GM21529 (cell line): ENCODE data around the gene UGCG.
"Not testable (repeated sequence)": the region's sequence is repeated elsewhere in the genome, so short reads cannot be mapped to it uniquely, and the experiment has no call there.

Experiments
- ATAC-seq: cut with Tn5 transposase; IDR thresholded peaks from one replicate; pipeline ENCODE4 v1.9.1; 2021; ENCODE audit not compliant: unreplicated experiment

Gene UGCG

DNA sequence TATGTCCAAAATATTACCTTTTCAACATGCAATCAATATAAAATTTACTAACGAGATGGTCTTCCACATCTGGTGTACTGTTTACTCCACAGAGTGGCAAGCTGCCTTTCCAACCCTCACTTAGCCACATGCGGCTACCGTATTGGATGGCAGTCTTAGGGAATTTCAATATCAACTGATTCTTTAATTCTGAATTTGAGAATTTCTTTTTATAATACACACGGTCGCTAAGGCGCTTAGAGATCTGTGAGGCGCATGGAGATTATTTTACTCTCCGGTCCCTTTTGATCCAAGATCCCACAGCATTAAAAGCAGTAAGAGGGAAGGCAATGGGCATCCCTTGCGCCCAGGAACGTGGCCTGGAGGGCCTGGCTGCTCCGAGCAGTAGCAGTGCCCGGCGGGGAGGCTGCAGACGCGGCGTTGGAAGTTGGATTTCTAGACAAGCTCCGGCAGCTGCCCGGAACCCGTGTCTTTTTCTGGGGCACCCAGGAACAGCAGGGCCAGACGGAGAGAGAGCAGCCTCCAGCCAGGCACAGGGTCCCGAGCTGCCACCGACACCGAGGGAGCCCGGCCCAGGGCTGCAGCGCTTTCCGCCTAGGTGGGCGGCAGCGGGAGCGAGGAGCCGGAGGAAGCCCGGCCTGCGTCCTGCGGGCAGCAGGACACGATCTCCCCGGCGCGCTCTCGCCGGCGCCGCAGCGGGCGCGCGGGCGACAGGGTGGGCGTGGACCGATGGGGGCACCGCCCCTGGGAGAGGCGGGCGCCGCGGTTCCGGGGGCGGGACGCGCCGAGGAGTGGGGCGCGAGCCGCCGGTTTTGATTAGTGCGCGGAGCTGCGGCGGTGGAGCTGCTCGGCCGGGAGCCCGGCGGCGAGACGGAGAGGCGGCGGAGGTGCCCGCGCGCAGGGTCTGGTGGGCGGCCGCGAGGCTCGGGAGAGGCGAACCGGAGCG lies at the start of gene UGCG:
UGCG (plus strand) TSS at position 819 of the 946 bp plus-strand sequence. CDS start 402 bp downstream, outside the sequence.
- ATAC-seq = peak; percentile 75

DNA sequence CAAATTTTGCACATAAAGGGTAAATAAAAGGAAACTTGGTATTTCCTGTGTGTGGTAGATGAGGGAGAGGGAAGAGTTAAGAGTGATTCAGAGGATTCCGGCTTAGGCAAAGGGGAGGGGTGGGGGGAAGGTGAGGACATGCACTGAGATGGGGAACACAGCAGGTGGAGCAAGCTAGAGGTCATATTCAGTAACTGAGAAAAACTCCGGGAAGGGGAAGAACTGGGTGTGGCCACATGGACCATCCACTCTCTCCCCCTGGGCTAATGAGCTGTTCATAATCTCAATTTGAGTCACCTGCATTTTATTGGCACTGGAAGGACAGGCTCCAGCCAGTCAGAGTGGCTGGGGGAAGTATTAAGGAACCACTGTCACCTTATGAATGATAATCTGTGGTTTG lies 45.1 kb upstream of the UGCG start:
- ATAC-seq = no peak

DNA sequence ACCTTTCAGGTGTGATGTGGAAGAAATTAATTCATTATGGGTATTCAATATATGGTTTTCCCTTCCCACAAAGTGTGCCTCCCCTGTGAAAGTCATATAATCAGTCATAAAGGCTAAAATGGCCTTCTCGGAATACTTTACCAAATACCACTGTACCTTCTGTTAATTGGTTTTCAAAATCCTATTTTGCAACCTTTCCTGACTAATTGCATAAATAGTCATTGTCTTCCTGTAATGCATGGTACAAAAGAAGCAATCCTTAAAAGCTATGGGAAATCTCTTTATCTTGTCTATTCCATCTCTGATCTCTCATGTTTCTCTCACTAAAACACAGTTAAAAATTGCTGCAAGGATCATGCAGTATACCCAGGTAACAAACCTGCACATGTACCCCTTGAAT lies 44.3 kb upstream of the UGCG start:
- ATAC-seq = no peak

DNA sequence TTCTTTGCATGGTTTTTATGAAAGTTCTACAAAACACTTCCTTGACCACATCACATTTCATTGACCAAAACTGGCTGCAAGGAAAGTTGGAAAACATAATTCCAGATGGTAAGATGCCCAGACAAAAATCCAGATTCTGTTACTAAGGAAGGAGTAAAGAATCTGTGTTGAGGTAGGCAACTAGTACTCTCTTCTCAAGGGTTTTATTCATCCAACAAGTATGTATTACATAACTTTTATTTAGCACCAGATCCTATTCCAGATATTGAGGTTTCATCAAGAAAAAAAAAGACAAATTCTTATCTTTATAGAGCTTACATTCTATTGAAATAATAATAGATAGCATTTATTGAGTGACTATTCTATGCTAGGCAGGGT lies 43.2 kb upstream of the UGCG start:
- ATAC-seq = no peak

DNA sequence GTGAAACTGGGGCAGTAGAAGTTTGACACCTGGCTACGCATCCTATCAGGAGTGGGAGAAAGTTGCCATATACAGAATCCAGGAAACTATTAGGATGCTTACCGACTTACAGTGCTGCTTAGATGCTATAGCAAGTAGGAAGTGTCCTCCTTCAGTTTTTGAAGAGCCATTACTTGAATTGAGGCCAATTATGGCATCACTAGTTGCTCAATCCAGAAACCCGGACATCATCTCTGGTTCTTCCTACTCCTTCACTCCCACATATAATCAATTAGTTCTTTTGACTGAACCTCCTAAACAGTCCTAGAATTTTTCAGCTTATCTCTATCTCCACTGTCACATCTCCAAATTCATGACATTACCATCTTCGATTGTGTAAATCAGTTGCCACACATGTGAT lies 41.8 kb upstream of the UGCG start:
- no peak for ATAC-seq

DNA sequence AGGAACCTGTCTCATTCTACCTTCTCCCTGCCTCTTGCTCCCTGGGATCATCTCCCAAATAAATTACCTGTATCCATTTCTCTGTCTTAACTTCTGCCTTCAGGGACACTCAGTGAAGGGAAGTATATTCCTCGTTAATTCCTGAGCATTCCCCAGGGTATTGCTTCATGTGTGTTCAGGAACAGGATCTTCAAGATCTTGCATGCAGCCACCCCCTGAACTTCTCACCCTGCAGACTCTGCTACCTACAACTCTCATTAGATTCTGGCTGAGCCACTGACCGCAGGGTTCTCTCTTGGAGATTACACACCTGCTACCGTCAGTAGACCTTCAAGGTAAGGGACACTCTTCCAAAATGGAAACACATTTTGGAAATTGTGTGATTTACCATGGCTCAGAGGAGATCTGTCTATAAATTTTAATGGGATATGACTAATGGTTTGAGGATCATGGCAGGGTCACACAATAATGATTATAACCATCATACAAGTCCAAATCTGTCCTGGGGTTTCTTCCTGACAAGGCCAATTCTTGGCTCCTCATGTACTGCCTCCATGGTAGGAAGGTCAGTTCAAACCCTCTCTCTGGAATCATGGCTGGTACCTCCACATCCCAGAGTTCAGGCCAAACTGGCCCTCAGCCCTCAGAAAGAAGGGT lies 38.9 kb upstream of the UGCG start:
- ATAC-seq = no peak

DNA sequence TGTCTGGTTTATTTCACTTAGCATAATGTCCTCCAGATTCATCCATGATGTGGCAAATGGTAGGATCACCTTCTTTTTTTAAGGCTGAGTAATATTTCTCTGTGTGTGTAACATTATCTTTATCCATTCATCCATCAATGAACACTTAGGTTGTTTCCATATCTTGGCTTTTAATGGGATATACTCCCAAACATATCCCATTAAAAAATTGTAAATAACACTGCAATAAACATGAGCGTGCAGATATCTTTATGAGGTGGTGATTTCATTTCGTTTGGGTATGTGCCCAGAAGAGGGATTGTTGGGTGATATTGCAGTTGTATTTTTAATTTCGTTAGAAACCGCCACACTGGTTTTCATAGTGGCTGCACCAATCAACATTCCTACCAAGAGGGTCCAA lies 36.2 kb upstream of the UGCG start:
- ATAC-seq = no peak

DNA sequence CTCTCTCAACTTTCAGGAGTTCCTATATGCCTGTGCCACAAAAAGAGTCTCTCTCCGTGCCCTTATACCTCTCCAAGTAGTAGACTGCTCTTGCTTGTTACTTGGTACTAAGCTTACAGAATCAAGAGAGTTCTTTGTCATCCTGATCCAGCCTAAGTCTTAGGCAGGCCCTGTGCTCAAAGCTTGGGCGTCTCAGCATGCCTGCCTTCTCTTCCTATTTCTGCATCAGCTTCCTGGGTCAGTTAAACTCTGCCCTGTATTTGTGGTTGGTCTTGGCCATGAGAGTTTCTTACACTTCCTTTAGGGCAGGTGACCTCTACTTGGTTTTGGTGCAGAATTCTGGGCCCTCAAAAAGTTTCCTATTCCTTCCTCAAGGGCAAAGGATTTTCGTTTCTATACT lies 33.0 kb upstream of the UGCG start:
- no peak for ATAC-seq

DNA sequence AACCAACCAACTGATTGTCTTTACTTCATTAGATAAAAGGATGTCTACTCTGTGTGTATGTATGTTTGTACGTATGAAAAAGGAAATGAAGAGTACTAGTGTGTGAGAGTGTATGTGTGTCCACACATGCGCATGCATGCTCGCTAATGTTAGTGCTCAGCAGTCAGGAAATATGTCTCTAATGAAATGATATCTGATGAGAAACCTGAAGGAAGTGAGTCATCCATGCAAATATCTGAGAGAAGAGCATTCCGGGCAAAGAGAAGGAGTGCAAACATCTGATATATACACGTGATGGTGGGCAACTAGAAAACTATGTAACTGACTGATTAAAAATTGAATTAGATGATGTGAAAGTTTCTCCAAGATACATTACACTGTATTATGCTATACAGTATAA lies 29.6 kb upstream of the UGCG start:
- ATAC-seq = no peak

DNA sequence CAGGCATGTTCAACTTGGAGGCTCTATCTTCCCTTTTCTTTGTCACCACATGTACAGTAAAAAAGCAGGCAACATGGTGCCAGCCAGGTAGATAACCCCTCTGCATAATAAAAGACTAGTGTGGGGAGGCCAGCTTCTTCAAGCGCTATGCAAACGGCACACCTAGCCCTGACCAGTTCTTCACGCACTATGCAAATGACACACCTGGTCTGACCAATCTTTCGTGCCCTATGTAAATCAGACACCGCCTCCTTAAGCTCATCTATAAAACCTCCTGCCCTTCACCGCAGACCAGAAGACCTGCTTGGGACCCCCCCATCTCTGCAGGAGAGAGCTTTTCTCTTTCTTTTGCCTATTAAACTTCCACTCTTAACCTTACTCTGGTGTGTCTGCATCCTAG lies 28.1 kb upstream of the UGCG start:
- ATAC-seq = no peak

DNA sequence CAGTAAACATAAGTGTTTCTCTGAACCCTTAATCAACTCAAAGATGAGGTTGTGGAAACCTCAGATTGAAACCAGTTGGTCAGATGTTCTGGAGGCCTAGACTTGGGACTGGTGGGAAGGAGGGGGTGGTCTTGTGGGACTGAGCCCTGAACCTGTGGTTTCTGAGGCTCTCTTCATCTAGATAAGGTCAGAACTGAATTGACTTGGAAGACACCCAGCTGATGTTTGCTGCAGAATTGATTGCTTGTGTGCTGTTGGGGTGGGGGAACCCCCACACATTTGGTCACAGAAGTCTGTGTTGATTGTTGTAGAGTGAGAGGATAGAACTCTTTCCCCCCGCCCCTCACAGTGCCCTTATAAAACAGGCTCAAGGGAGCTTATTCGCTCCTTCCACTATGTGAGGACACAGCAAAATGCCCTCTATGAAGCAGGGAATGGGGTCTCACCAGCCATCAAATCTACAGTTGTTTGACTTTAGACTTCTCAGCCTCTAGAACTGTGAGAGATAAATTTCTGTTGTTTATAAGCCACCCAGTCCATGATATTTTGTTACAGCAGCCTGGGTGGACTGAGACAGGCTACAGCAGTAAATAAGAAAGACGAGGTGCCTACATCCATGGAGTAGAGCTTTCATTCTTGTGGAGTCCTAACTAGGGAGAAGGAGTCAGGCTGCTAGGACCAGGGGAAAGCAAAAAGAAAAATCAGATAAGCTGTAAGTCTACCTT lies 25.7 kb upstream of the UGCG start:
- peak; percentile 53 for ATAC-seq

DNA sequence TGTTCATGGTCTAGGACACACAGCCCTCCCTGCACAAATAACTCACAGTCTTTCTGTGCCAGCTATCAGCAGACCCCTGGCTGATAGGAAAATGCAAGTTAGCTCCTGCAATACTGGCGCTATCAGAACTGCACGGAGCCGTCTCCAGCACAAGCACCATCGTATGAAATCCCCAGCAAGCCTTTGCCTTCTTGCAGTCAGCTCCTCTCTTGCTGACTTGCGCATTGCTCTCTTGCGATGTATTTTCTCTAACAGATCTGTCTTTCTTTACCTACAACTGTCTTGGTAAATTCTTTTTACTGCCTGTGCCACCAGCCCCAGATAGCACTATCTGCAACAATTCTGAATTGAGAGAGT lies 25.1 kb upstream of the UGCG start:
- no peak for ATAC-seq

DNA sequence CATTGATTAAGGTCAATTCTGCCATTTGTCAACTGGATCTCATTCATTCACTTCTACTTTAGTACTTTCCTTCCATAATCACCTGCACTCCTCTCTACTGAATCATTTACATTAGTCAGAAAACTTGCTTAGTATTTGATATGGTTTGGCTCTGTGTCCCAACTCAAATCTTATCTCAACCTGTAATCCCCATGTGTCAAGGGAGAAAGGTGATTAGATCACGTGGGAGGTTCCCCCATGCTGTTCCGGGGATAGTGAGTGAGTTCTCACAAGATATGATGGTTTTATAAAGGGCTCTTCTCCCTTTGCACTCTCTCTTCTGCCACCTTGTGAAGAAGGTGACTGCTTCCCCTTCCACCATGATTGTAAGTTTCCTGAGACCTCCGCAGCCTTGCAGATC lies 23.7 kb upstream of the UGCG start:
- no peak for ATAC-seq

DNA sequence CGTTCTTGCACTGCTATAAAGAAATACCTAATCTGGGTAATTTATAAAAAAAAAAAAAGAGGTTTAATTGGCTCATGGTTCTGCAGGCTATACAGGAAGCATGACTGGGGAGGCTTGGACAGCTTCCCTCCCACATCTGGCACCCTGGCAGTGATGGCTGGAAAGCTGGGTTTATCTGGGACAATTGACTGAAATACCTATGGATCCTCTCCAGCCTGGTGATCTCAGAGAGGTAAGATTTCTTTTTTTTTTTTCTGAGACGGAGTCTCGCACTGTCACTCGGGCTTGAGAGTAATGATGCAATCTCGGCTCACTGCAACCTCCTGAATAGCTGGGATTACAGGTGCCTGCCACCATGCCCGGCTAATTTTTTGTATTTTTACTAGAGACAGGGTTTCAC lies 22.7 kb upstream of the UGCG start:
- ATAC-seq = no peak

DNA sequence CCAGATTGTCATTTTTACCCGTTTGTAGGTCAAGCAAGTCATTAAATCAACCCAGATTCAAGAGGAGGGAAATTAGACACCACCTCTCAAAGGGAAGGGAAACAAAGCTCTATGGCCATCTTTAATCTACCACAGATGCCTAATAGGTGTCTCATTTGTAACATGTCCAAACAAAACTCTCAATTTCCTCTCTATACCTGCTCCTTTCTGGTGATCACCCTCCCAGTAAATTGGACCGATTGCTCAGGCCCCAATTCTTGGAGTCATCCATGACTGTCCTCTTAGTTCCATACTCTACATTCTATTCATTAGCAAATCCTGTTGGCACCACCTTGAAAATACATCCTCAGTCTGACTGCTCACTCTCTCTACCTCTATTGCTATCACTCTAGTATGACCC lies 22.1 kb upstream of the UGCG start:
- ATAC-seq = no peak

DNA sequence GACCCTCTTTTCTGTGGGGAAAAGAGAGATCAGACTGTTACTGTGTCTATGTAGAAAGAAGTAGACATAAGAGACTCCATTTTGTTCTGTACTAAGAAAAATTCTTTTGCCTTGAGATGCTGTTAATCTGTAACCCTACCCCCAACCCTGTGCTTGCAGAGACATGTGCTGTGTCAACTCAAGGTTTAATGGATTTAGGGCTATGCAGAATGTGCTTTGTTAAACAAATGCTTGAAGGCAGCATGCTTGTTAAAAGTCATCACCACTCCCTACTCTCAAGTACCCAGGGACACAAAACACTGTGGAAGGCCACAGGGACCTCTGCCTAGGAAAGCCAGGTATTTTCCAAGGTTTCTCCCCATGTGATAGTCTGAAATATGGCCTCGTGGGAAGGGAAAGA lies 21.3 kb upstream of the UGCG start:
- ATAC-seq = not testable (repeated sequence)

DNA sequence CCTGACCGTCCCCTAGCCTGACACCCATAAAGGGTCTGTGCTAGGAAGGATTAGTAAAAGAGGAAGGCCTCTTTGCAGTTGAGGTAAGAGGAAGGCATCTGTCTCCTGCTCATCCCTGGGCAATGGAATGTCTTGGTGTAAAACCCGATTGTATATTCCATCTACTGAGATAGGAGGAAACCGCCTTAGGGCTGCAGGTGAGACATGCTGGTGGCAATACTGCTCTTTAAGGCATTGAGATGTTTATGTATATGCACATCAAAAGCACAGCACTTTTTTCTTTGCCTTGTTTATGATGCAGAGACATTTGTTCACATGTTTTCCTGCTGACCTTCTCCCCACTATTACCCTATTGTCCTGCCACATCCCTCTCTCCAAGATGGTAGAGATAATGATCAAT lies 20.9 kb upstream of the UGCG start:
- not testable (repeated sequence) for ATAC-seq

DNA sequence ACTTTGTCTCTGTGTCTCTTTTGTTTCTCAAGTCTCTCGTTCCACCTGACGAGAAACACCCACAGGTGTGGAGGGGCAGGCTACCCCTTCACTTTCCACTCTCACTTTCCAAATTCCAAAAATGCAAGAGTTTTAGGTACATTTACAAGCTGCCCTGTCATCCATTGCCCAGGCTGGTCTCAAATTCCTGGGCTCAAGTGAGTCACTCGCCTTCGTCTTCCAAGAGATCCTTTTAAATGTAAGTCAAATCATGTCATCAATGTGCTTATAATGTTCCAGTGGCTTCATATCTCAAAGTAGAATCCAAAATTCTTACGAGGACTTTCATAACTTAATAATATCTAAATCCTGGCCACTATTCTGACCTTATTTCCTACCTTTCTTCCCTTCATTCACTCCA lies 20.4 kb upstream of the UGCG start:
- ATAC-seq = no peak

DNA sequence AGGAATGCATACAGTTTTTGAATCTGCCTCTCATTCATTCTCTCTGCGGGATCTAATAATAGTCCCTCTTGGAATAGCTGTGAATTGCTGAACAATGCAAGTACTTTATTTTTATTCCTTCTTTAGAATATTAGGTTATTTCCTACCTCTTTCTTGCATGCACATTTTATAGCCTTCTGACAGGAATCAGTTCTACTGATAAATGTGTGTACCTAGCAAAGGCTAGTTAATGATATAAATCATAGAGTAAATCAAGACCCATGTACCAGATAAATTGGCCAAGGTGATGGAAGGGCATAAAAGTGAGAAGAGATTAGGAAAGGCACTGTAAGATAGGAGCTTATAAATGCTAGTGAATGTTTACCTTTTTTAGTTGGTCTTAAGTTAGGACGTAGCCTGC lies 19.2 kb upstream of the UGCG start:
- no peak for ATAC-seq

DNA sequence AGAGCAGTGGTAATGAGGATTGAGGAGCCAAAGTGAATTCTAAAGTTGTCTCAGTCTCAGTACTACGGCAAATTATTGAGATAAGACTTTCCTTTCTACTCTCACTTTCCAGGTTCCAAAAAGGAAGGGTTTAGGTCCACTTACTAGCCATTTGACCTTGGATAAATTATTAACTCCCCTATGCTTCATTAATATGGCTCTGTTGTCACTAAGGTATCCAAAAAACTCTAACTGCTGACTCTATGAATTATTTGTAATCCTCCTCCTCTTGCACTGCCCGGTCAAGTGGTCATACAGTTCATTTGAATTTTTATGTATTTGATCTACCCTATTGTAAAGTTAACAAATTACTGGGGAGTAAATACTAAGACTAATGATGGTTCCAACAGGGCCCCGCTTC lies 17.7 kb upstream of the UGCG start:
- no peak for ATAC-seq

DNA sequence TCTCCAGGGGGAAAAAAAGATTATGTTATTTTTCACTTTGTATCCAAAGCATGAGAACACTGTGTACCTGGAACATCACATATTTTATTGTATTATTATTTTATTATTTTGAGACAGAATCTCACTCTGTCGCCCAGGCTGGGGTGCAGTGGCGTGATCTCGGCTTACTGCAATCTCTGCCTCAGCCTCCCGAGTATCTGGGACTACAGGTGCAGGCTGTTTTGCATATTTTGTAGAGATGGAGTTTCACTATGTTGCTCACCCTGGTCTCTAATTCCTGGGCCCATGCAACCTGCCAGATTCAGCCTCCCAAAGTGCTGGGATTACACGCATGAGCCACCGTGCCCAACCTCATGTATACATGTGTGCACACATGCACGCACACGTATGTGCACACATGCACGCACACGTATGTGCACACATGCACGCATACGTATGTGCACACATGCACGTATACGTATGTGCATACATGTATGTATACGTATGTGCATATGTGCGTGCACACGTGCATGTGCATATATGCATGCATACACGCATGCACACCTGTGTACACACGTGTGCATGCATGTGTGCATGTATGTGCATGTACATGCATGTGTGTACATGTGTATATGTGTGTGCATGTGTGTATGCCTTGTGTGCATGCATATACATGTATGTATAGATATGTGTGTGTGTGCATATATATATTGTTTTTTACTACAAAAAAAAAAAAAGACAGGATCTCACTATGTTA lies 9.5 kb upstream of the UGCG start:
- ATAC-seq = peak; percentile 65
